Measurements from ENCODE around the gene FOXJ2.
A peak's percentile ranks its signal among the peaks of the same experiment; 100 is the strongest.
"Not testable (repeated sequence)": the region's sequence is repeated elsewhere in the genome, so short reads cannot be mapped to it uniquely, and the experiment has no call there.

Gene FOXJ2

GRCh38 chr12:8064131-8064530, 31.6 kb downstream of the FOXJ2 start:
- no peak for DNase-seq (ENCODE audit: low read depth in 1 of 2, low spot score in 1 of 2)

DNA sequence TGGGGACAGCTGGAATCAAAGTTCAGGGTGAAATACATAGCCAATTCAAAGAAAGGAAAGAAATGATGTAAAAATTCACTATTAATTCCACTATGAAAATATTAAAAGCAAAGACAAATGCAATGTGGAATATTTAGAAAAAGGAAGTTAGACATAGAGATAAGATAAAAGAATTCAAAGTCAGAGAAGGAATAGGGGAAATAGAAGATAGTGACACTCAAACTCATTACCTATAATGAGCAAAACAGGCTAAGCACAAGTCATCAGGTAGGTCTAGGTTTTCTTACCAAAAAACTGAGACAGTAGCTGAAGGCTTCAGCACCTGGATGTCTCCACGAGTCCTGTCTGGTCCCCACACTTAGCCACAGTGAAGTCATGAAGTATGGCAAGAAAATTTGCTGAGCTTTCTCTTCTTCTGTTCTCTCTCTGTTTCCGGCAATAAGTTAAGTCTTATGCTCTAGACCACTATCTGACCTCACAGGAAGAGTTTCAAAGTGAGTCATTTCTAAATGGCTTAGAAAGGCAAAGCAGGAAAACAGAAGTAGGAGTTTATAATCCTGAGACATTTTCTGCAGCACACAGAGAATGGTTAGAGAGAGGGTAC, 33.6 kb downstream of the FOXJ2 start, which contains the start of gene C3AR1:
Gene C3AR1 (minus strand): TSS at position 369 of the 604 bp plus-strand sequence. CDS start 6,174 bp downstream, outside the sequence.
- DNase-seq (ENCODE audit: low read depth in 1 of 2, low spot score in 1 of 2): no peak

GRCh38 chr12:8069582-8069981, 37.1 kb downstream of the FOXJ2 start:
- DNase-seq (ENCODE audit: low read depth in 1 of 2, low spot score in 1 of 2): no peak

DNA sequence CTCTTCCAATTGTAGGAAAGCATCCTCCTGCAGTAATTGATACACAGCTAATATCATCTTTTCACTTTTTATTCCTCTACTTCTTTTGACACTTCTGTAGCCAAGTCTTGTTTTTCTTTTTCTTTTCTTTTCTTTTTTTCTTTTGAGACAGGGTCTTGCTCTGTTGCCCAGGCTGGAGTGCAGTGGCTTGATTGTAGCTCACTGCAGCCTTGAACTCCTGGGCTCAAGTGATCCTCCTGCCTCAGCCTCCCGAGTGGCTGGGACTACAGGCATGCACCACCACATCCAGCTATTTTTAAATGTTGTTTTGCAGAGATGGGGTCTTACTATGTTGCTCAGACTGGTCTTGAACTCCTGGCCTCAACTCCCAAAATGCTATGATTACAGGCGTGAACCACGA, 39.3 kb downstream of the FOXJ2 start:
- not testable (repeated sequence) for DNase-seq (ENCODE audit: low read depth in 1 of 2, low spot score in 1 of 2)

GRCh38 chr12:8075935-8076334, 43.4 kb downstream of the FOXJ2 start:
- DNase-seq (ENCODE audit: low read depth in 1 of 2, low spot score in 1 of 2): no peak

- DNase-seq (ENCODE audit: low read depth in 1 of 2, low spot score in 1 of 2): no peak
These were observed 43.9 kb downstream of the FOXJ2 start for GRCh38 chr12:8076366-8076765.

DNA sequence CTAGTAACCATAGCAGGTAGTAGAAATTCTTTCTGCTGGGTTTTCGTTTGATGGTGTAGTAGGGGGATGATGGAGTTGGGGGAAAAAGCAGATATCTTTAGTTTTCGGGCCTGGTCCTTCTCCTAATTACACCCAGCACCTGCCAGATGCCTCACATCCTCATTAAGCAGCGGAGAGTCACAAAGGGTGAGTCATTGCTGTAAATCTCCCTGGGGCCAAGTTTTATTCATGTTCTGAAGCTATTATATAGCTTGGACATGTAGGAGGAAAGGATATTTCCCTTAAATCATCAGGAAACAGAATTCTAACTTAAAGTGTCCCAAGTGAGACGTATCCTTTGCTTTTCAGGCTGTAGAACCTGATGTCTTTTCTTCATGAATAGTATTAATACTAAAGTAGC, 44.7 kb downstream of the FOXJ2 start:
- no peak for DNase-seq (ENCODE audit: low read depth in 1 of 2, low spot score in 1 of 2)

DNA sequence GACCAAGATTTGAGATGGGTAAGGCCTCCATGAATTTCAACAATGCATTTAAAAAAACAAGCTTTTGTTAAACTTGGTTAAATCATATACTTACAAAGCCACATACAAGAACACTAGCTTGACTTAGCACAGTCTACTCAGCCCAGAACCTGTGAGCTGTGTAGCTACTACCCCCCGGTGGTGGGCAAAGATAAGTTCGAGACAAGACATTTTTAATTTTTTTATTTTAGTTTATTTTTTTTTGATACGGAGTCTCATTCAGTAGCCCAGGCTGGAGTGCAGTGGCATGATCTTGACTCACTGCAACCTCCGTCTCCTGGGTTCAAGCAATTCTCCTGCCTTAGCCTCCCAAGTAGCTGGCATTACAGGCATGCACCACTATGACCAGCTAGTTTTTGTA, 45.9 kb downstream of the FOXJ2 start:
- DNase-seq (ENCODE audit: low read depth in 1 of 2, low spot score in 1 of 2): peak; percentile 24 to 35

DNA sequence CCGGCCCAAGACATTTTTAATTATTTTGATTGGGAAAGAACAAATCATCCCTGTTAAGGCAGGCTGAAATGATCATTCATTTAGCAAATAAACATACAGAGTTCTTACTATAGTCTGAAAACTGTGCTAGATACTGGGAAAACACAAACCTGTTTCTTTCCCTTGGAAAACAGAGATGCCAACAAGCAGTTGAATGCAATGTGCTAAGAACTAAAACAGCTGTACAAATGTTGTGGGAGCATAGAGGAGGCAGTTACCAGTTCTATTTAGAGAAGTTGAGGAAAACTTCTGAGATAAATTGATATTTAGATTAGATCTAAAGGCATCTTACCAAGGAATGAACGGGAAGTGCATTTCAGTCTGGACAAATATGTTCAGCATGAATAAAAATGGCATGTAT, 46.4 kb downstream of the FOXJ2 start:
- no peak for DNase-seq (ENCODE audit: low read depth in 1 of 2, low spot score in 1 of 2)

- no peak for DNase-seq (ENCODE audit: low read depth in 1 of 2, low spot score in 1 of 2)
These were observed 47.6 kb downstream of the FOXJ2 start for GRCh38 chr12:8080120-8080519.

DNA sequence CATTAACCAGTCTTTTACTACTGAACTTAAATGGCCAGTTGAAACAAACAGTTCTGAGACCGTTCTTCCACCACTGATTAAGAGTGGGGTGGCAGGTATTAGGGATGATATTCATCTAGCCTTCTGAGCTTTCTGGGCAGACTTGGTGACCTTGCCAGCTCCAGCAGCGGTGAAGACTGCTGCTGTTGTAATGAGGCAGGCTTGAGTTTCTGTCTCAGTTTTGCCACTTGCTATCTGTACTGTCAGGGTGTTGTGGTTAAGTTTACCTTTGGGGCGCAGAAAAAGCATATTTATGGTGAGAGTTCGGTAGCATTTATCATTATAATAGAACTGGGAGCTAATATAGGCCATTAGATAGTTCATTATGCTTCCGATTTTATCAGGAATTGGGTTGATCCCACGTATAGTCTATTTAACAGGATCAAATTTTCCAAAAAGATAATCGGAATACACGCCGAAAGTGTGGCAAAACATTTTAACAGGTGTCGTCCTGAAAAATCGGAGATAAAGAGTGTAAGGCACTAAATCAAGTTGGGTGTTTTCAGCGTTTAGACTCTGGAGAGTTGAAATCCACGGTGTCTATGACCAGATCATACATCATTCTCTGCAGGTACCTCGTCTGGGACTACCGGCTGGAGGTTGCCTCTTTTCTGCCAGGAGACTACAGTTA, 48.9 kb downstream of the FOXJ2 start:
- no peak for DNase-seq (ENCODE audit: low read depth in 1 of 2, low spot score in 1 of 2)

GRCh38 chr12:8082808-8083100, 50.2 kb downstream of the FOXJ2 start:
- no peak for DNase-seq (ENCODE audit: low read depth in 1 of 2, low spot score in 1 of 2)

DNA sequence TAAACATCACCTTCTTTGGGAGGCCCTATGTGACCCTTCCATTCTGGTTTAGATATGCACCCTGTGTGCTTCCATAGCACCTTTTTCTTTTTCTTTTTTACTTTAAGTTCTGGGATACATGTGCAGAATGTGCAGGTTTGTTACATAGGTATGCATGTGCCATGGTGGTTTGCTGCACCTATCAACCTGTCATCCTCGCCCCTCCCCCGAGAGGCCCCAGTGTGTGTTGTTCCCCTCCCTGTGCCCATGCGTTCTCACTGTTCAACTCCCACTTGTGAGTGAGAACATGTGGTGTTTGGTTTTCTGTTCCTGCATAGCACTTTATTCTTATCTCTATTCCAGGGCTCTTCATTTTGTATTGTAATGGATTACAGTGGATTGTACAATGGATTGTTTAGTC, 51.8 kb downstream of the FOXJ2 start:
- DNase-seq (ENCODE audit: low read depth in 1 of 2, low spot score in 1 of 2): not testable (repeated sequence)

GRCh38 chr12:8087666-8088065, 55.1 kb downstream of the FOXJ2 start:
- no peak for DNase-seq (ENCODE audit: low read depth in 1 of 2, low spot score in 1 of 2)

GRCh38 chr12:8088574-8088973, 56.1 kb downstream of the FOXJ2 start:
- DNase-seq (ENCODE audit: low read depth in 1 of 2, low spot score in 1 of 2): peak in 1 of 2 donors; percentile 6

GRCh38 chr12:8089277-8089676, 56.8 kb downstream of the FOXJ2 start:
- not testable (repeated sequence) for DNase-seq (ENCODE audit: low read depth in 1 of 2, low spot score in 1 of 2)

GRCh38 chr12:8089716-8090115, 57.2 kb downstream of the FOXJ2 start:
- no peak for DNase-seq (ENCODE audit: low read depth in 1 of 2, low spot score in 1 of 2)

GRCh38 chr12:8093291-8093690, 60.8 kb downstream of the FOXJ2 start:
- DNase-seq (ENCODE audit: low read depth in 1 of 2, low spot score in 1 of 2): no peak

GRCh38 chr12:8096281-8096915, 63.9 kb downstream of the FOXJ2 start:
- no peak for DNase-seq (ENCODE audit: low read depth in 1 of 2, low spot score in 1 of 2)

GRCh38 chr12:8099235-8099634, 66.7 kb downstream of the FOXJ2 start:
- no peak for DNase-seq (ENCODE audit: low read depth in 1 of 2, low spot score in 1 of 2)

Measured in activated T-helper 1 cell treated with anti-CD3 and anti-CD28 coated beads, Interleukin-2, amount 50 U/mL, for 16 hours (primary cell).